H1 (cell line): ENCODE measurements around the gene CRYAB. TPM values are rescaled to one million over a fixed set of nuclear protein-coding genes. Genes with fewer than 3 reads are reported as not detected.

Experiments used
- CTCF ChIA-PET: fragments of 300-600 bp; sonication (Branson Sonifier 250); formaldehyde crosslinking; loops from one replicate; lab custom pipeline; 2021; ENCODE audit not compliant: partially characterized antibody; lab: Charles Lee
- POLR2A ChIA-PET: fragments of 300-600 bp; sonication (Branson Sonifier 250); formaldehyde crosslinking; loops from one replicate; lab custom pipeline; 2021; ENCODE audit warnings: inconsistent platforms; ENCODE audit not compliant: partially characterized antibody; lab: Charles Lee
- DNase-seq, 2 experiments: peaks; one replicate each; pipeline versions ENCODE4 v3.0.0 to v3.0.0-alpha.2; 2010 to 2022; ENCODE audit warnings: low spot score in 2 of 2, low read depth in 1 of 2, mixed read lengths in 1 of 2
- FAIRE-seq: peaks from 2 replicates; lab custom pipeline; 2011; peaks lifted over from hg19 to GRCh38; lab: Jason Lieb, UNC
- H2AFZ ChIP-seq: 2 replicates; pipeline ENCODE4 v1.8.1; 2012; ENCODE audit warnings: low read length, inconsistent platforms
- H2AK5ac ChIP-seq: 2 replicates; pipeline ENCODE4 v1.6.1; 2013; ENCODE audit warnings: low read depth, low read length
- H2BK120ac ChIP-seq: replicated peaks from 2 replicates; pipeline ENCODE3; 2013; ENCODE audit warnings: low read depth, low read length, inconsistent platforms
- H2BK12ac ChIP-seq: 2 replicates; pipeline ENCODE4 v1.6.1; 2013; ENCODE audit warnings: low read depth, low read length
- H2BK15ac ChIP-seq: 2 replicates; pipeline ENCODE4 v1.6.1; 2013; ENCODE audit warnings: low read length
- H2BK20ac ChIP-seq: 2 replicates; pipeline ENCODE4 v1.6.1; 2013; ENCODE audit warnings: low read length
- H2BK5ac ChIP-seq: 2 replicates; pipeline ENCODE4 v1.6.1; 2013; ENCODE audit warnings: low read depth, low read length
- H3K14ac ChIP-seq: 2 replicates; pipeline ENCODE4 v1.6.1; 2013; ENCODE audit warnings: inconsistent platforms; ENCODE audit not compliant: insufficient read length
- H3K18ac ChIP-seq: 2 replicates; pipeline ENCODE4 v1.6.1; 2013; ENCODE audit warnings: low read length; ENCODE audit errors: extremely low read depth
- H3K23ac ChIP-seq: 2 replicates; pipeline ENCODE4 v1.6.1; 2013; ENCODE audit warnings: inconsistent platforms; ENCODE audit not compliant: insufficient read length
- H3K23me2 ChIP-seq: 2 replicates; pipeline ENCODE4 v1.6.1; 2013; ENCODE audit warnings: low read depth, low read length
- H3K27ac ChIP-seq: 2 replicates; pipeline ENCODE4 v1.6.1; 2011; ENCODE audit warnings: low read depth, low read length, inconsistent platforms
- H3K27me3 ChIP-seq, 4 experiments: replicated peaks in 1 of 4; 1 replicate in 1 of 4; 2 replicates in 3 of 4; pipeline versions ENCODE4 v1.6.1 to v1.8.1; 2011 to 2013; ENCODE audit warnings: low read length in 3 of 4, mild to moderate bottlenecking in 3 of 4, inconsistent platforms in 2 of 4, mixed read lengths in 2 of 4, moderate library complexity in 1 of 4; ENCODE audit not compliant: control insufficient read depth in 3 of 4, insufficient read depth in 3 of 4; ENCODE audit errors: extremely low read depth in 1 of 4
- H3K36me3 ChIP-seq, 4 experiments: 2 replicates each; pipeline versions ENCODE4 v1.6.1 to v1.8.1; 2011 to 2013; ENCODE audit warnings: mild to moderate bottlenecking in 4 of 4, low read length in 3 of 4, moderate library complexity in 2 of 4, control low read depth in 1 of 4, inconsistent platforms in 1 of 4; ENCODE audit not compliant: insufficient read depth in 4 of 4, control insufficient read depth in 2 of 4
- H3K4ac ChIP-seq: replicated peaks from 2 replicates; pipeline ENCODE3; 2013; ENCODE audit warnings: low read length, low read depth, mixed read lengths, inconsistent platforms; ENCODE audit not compliant: insufficient read length
- H3K4me1 ChIP-seq, 4 experiments: replicated peaks in 1 of 4; 1 replicate in 1 of 4; 2 replicates in 3 of 4; pipeline versions ENCODE4 v1.6.1 to v1.8.1; 2011 to 2013; ENCODE audit warnings: low read length in 3 of 4, inconsistent platforms in 2 of 4, mixed read lengths in 1 of 4; ENCODE audit not compliant: insufficient read depth in 4 of 4, control insufficient read depth in 3 of 4
- H3K4me2 ChIP-seq, 2 experiments: 2 replicates each; pipeline versions ENCODE4 v1.6.1 to v1.8.1; 2011 to 2013; ENCODE audit warnings: low read depth in 2 of 2, low read length in 2 of 2, control low read depth in 1 of 2, inconsistent platforms in 1 of 2, mild to moderate bottlenecking in 1 of 2; ENCODE audit not compliant: insufficient read depth in 1 of 2
- H3K4me3 ChIP-seq, 4 experiments: fragments of 200-600, 300-600 bp in 1 of 4; sonication (generic), shearing (Covaris generic), sonication (Bioruptor Twin) in 1 of 4; 2 replicates each; pipeline versions ENCODE4 v1.5.1 to v1.8.1; 2011 to 2016; ENCODE audit warnings: low read length in 4 of 4, low read depth in 3 of 4, control low read depth in 2 of 4, inconsistent platforms in 2 of 4, mild to moderate bottlenecking in 2 of 4, mixed read lengths in 1 of 4, moderate library complexity in 1 of 4; ENCODE audit not compliant: insufficient read depth in 2 of 4; ENCODE audit errors: extremely low read depth in 1 of 4
- H3K56ac ChIP-seq: replicated peaks from 2 replicates; pipeline ENCODE3; 2013; ENCODE audit warnings: low read depth, mild to moderate bottlenecking, mixed read lengths, low read length, inconsistent platforms; ENCODE audit not compliant: insufficient read length
- H3K79me1 ChIP-seq: 2 replicates; pipeline ENCODE4 v1.6.1; 2013; ENCODE audit warnings: low read depth, low read length, control low read depth
- H3K79me2 ChIP-seq, 2 experiments: 2 replicates each; pipeline versions ENCODE4 v1.6.1 to v1.8.1; 2012 to 2013; ENCODE audit warnings: low read length in 2 of 2, mild to moderate bottlenecking in 2 of 2, inconsistent platforms in 1 of 2; ENCODE audit not compliant: insufficient read depth in 2 of 2, control insufficient read depth in 1 of 2
- H3K9ac ChIP-seq, 4 experiments: replicated peaks in 1 of 4; 1 replicate in 1 of 4; 2 replicates in 3 of 4; pipeline versions ENCODE4 v1.6.1 to v1.8.1; 2011 to 2013; ENCODE audit warnings: low read depth in 3 of 4, low read length in 3 of 4, control low read depth in 2 of 4, mild to moderate bottlenecking in 2 of 4, moderate library complexity in 2 of 4, inconsistent platforms in 1 of 4; ENCODE audit errors: extremely low read depth in 1 of 4
- H3K9me3 ChIP-seq, 2 experiments: 2 replicates each; pipeline versions ENCODE4 v1.6.1 to v1.8.1; 2012 to 2013; ENCODE audit warnings: mild to moderate bottlenecking in 2 of 2, moderate library complexity in 2 of 2, control low read depth in 1 of 2, inconsistent platforms in 1 of 2, low read depth in 1 of 2, low read length in 1 of 2, mixed read lengths in 1 of 2; ENCODE audit not compliant: insufficient read depth in 2 of 2
- H4K20me1 ChIP-seq, 2 experiments: replicated peaks in 1 of 2; 2 replicates each; pipeline versions ENCODE3 to v1.8.1; 2011 to 2013; ENCODE audit warnings: inconsistent platforms in 2 of 2, low read length in 2 of 2, mild to moderate bottlenecking in 1 of 2; ENCODE audit not compliant: insufficient read depth in 2 of 2, control insufficient read depth in 1 of 2
- H4K5ac ChIP-seq: 2 replicates; pipeline ENCODE4 v1.6.1; 2013; ENCODE audit warnings: low read length, low read depth, mixed read lengths, inconsistent platforms; ENCODE audit not compliant: insufficient read length
- H4K8ac ChIP-seq: 2 replicates; pipeline ENCODE4 v1.8.0; 2013; ENCODE audit warnings: mild to moderate bottlenecking, moderate library complexity, low read length, inconsistent platforms; ENCODE audit not compliant: insufficient read depth; ENCODE audit errors: extremely low read depth
- H4K91ac ChIP-seq: replicated peaks from 2 replicates; pipeline ENCODE3; 2013; ENCODE audit warnings: low read length, mixed read lengths, inconsistent platforms; ENCODE audit not compliant: insufficient read length
- BCL11A ChIP-seq, 2 experiments: IDR thresholded peaks; one replicate each; pipeline ENCODE4 v1.6.1; 2011; ENCODE audit warnings: low read depth in 2 of 2, low read length in 2 of 2, mild to moderate bottlenecking in 2 of 2
- CEBPB ChIP-seq: IDR thresholded peaks from 2 replicates; pipeline ENCODE4 v1.6.1; 2012; ENCODE audit warnings: low read depth, low read length
- CREB1 ChIP-seq: IDR thresholded peaks from 2 replicates; pipeline ENCODE4 v1.6.1; 2012; ENCODE audit warnings: inconsistent platforms
- NANOG ChIP-seq: IDR thresholded peaks from 2 replicates; pipeline ENCODE4 v1.6.1; 2011; ENCODE audit warnings: low read length, low read depth, mild to moderate bottlenecking, inconsistent platforms; ENCODE audit not compliant: insufficient read depth, poor library complexity, severe bottlenecking
- POLR2A ChIP-seq, 2 experiments: IDR thresholded peaks; 1 replicate in 1 of 2; 2 replicates in 1 of 2; pipeline ENCODE4 v1.6.1; 2011; ENCODE audit warnings: low read depth in 2 of 2, low read length in 2 of 2, mild to moderate bottlenecking in 2 of 2; ENCODE audit errors: control extremely low read depth in 1 of 2
- RXRA ChIP-seq: IDR thresholded peaks from 2 replicates; pipeline ENCODE4 v1.6.1; 2011; ENCODE audit warnings: low read depth, mild to moderate bottlenecking, low read length, moderate library complexity; ENCODE audit not compliant: insufficient read depth
- SAP30 ChIP-seq: fragments of 300-600 bp; sonication (generic); IDR thresholded peaks from 2 replicates; pipeline ENCODE4 v1.7.1; 2012; ENCODE audit warnings: low read length, moderate library complexity, mild to moderate bottlenecking, inconsistent platforms; ENCODE audit not compliant: insufficient read depth, insufficient replicate concordance
- SIN3A ChIP-seq, 2 experiments: IDR thresholded peaks in 1 of 2; conservative IDR thresholded peaks in 1 of 2; 2 replicates each; pipeline ENCODE4 v1.6.1; 2011 to 2012; ENCODE audit warnings: low read length in 2 of 2, improper control_type of control experiment in 1 of 2, low read depth in 1 of 2, mild to moderate bottlenecking in 1 of 2
- SIRT6 ChIP-seq: IDR thresholded peaks from one replicate; pipeline ENCODE4 v1.7.1; 2012; ENCODE audit warnings: low read length, inconsistent platforms
- SP1 ChIP-seq: IDR thresholded peaks from 2 replicates; pipeline ENCODE4 v1.6.1; 2011; ENCODE audit warnings: low read depth, low read length
- TCF12 ChIP-seq: IDR thresholded peaks from 2 replicates; pipeline ENCODE4 v1.6.1; 2011; ENCODE audit warnings: low read depth, mild to moderate bottlenecking, low read length
- USF2 ChIP-seq: IDR thresholded peaks from 2 replicates; pipeline ENCODE4 v1.6.1; 2011; ENCODE audit warnings: low read length, improper control_type of control experiment
- WGBS, 2 experiments: shearing (Covaris generic) in 1 of 2; methylation state at CpG; one replicate each; pipeline versions ENCODE4 v1.1.6 to v1.1.7; 2013 to 2015; ENCODE audit warnings: low lambda C conversion rate in 2 of 2, mixed read lengths in 2 of 2, inconsistent platforms in 1 of 2, low coverage in 1 of 2, missing lambda C conversion rate in 1 of 2; ENCODE audit not compliant: insufficient replicate concordance in 2 of 2, insufficient coverage in 1 of 2, insufficient read length in 1 of 2; ENCODE audit errors: extremely low coverage in 1 of 2, missing lambda C conversion rate in 1 of 2; 5-methylcytosine and 5-hydroxymethylcytosine counted together
- polyA plus RNA-seq, 7 experiments: library from polyadenylated mRNA; depleted of rRNA in 3 of 7; stranded (reverse) in 5 of 7; unstranded in 2 of 7; fragments of >200 nt in 5 of 7; fragments of 200-250 nt in 2 of 7; gene quantifications; 1 replicate in 5 of 7; 2 replicates in 1 of 7; 4 replicates in 1 of 7; pipeline versions ENCODE4 v1.2.1 to v1.2.3, GENCODE V29; 2011 to 2013; ENCODE audit warnings: missing spikeins in 2 of 7, mixed read lengths in 2 of 7
- total RNA-seq: library from RNA; stranded (reverse); fragmentation: NEBNext Ultra II Directional; extraction: Animal tissue kit (Norgen Biotek cat#: 25700); gene quantifications from 2 replicates; pipeline ENCODE4 v1.2.1, GENCODE V29; 2021

The CRYAB gene
- total and polyA plus RNA-seq, 2 of the 8 experiments (the other 6 are each of a cell fraction or from before 2014, with no cell fraction given): 1.9 to 2.0 TPM

- Histone ChIP-seq H3K4me3 (no peak overlapping the region), H3K79me1 (no peaks in the 10 kb centered on the region), H4K91ac (no peak overlapping the region), H3K4ac (peak overlapping the region; percentile 8), H2BK120ac (no peak overlapping the region), H3K23ac (no peak overlapping the region), H2AFZ (no peak overlapping the region), H3K4me1 (peaks cover 12 to 22% (median 13%) of the 10 kb centered on the region in 4 experiments), H3K27ac (no peak overlapping the region), H4K8ac (no peak overlapping the region), H3K56ac (no peak overlapping the region), H3K27me3 (no peaks in the 10 kb centered on the region), H4K20me1 (no peaks in the 10 kb centered on the region), H3K9ac (no peak overlapping the region), H4K5ac (no peak overlapping the region), H2BK15ac (no peak overlapping the region), H2BK20ac (no peak overlapping the region), H2AK5ac (no peak overlapping the region), H3K23me2 (peaks cover 10% of the 10 kb centered on the region), H3K79me2 (peaks cover 0 to 5% of the 10 kb centered on the region in 2 experiments; a peak in 2 of 4 replicates), H2BK5ac (no peak overlapping the region), H3K18ac (no peak overlapping the region), H3K4me2 (no peak overlapping the region), H3K9me3 (no peaks in the 10 kb centered on the region), H3K14ac (no peak overlapping the region), H2BK12ac (no peak overlapping the region), H3K36me3 (peaks cover 0 to 3% (median 0%) of the 10 kb centered on the region in 4 experiments; a peak in 1 of 8 replicates)
- FAIRE-seq (no peak), DNase-seq (no peak)
- ChIA-PET CTCF (interaction anchor here (0.7 to 25.5 kb wide), 8 partner anchors 10 to 215 kb away, joined by 3 to 565 read pairs (median 3); no protein-coding TSS in a partner anchor), POLR2A (no interaction called here)
- 95% methylated on average over 4 of the region's 4 CpGs; no CpG with 5 or more reads in 1 of the 2 experiments for WGBS, 2 experiments
- TF ChIP-seq SIRT6 (no peak), SIN3A (conservative IDR thresholded peaks at IDR 0.05 in 1 of 2, IDR thresholded peaks at IDR 0.05 in 1 of 2; ENCODE audit: low read depth in 1 of 2, low read length in 2 of 2) (no peak), SP1 (no peak), CREB1 (no peak), SAP30 (no peak), BCL11A (IDR thresholded peaks at IDR 0.05; ENCODE audit: low read depth in 2 of 2, low read length in 2 of 2) (no peak), NANOG (no peak), TCF12 (no peak), CEBPB (no peak), USF2 (no peak), POLR2A (IDR thresholded peaks at IDR 0.05; ENCODE audit: control extremely low read depth in 1 of 2, low read depth in 2 of 2, low read length in 2 of 2) (no peak), RXRA (no peak)
Observed at GRCh38 chr11:111939836-111940604, 28.4 kb upstream of the CRYAB start.
